ACHN (cell line): ENCODE measurements around the gene BCL2L12.

Experiments
- DNase-seq: peaks from one replicate; pipeline ENCODE4 v3.0.0-alpha.2; 2015
- in situ Hi-C: cut with HindIII; loops from 2 replicates; pipeline ENCODE4 v1.10.0; 2017; ENCODE audit warnings: low sequenced_read_pairs, low pct_ligation_motif_present, low pct_unique_long_range_greater_than_20kb

The BCL2L12 gene

DNA sequence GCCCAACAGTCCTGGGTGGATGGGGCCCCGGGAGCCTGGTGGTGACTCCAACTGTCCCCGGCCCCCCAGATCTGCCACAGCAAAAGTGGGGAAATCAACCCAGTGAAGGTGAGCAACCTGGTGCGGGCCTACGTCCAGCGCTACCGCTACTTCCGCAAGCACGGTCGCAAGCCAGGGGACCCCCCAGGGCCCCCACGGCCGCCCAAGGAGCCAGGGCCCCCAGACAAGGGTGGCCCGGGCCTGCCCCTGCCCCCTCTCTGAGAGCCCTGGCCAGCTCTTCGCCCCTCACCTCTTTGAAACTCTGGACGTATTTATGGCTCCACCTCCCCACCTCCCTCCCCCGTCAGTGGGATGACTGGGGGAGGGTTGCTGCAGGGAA lies 7.6 kb upstream of the BCL2L12 start:
- no peak for DNase-seq
- in situ Hi-C loops = no loop called here

DNA sequence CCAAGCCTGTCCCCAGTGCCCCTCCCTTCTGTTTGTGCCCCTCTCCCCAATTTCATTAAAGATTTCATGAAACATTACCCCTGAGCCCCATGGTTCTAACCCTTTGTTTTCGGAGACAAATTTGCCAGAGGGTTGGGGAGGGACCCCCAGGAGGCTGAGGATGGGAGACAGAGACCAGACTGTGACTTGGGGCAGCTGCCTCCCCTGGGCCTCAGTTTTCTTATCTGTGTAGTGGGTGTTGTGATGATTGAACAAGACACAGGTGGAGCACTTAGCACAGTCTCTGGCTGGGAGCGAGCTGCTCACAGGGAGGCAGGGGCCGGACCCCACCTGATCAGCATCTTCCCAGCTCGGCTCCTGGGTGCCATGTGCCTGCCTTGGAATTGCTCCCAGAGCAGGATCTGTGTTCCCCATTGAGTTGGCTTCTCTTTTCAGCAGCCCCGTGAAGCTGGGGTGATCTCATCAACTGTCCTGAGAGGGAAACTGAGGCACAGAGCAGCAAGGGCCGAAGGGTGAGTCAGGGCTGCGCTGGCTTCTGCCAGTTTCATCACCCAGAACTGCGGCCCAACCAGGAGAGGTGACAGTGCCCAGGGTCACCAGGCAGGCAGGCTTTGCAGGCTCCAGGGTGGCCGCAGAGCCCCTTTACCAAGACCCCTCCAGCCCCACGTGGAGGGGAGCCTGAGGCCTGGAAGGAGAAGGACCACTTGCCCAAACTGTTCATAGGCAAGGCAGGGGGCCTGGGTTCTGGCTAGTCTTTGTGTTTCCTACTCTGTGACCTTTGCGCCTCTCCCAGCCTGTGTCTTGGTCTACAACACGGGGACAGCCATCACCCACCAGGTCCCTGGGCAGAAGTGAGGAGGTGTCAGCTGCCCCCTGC lies 6.9 kb upstream of the BCL2L12 start:
- in situ Hi-C loops = no loop called here
- DNase-seq = no peak

DNA sequence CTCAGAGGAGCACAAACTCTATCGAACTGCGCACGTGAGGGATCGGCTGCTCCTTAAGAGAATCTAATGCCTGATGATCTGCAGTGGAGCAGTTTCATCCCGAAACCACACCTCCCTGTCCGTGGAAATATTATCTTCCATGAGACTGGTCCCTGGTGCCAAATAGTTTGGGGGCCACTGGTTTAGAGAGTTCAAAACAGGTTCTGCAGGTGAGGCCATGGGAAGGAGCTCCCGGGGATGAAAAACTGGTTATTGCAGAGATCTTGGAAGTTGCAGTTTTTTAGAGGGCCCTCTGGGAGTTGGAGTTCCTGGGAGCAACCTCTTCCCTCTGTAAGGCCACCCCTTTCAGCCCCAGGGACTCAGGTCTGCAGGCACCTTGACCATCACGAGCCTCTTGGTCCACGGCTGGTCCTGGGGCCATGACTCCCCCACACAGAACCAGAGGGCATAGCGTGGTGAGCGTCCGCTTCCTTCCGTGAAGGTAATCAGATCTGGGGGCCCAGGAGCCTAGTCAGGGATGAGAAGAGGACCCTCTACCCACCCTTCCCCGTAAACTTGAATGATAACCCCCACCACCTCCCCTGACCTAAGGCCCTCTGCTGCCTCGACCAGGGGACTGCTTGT lies 5.3 kb upstream of the BCL2L12 start:
- in situ Hi-C loops = no loop called here
- no peak for DNase-seq

- DNase-seq = no peak
- in situ Hi-C loops = no loop called here
These were observed 3.7 kb upstream of the BCL2L12 start for GRCh38 chr19:49662011-49662410.

- DNase-seq = no peak
- in situ Hi-C loops = no loop called here
These were observed 2.5 kb upstream of the BCL2L12 start for GRCh38 chr19:49663224-49663623.

GRCh38 chr19:49664171-49665035 lies 1.3 kb upstream of the BCL2L12 start:
- peak; percentile 77 for DNase-seq
- in situ Hi-C loops = no loop called here

GRCh38 chr19:49665036-49665350 lies 740 bp upstream of the BCL2L12 start:
- in situ Hi-C loops = no loop called here
- DNase-seq = no peak

DNA sequence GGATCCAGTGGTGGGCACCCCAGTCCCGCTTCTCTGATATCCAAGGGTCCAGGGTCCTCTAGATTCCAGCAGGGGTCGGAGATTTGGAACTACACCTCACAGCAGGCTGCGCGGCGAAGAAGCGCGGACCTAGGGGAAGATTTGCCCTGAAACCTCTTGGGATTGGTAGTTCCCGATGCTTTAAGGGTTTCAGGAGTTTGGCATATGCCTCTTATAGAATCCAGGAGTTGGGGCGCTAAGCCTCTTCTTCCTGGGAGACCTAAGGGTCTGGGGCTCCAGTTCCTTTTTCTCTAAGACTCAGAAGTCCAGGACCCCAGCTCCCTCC lies 349 bp downstream of the BCL2L12 start:
- DNase-seq = no peak
- in situ Hi-C loops = no loop called here

- in situ Hi-C loops = no loop called here
- DNase-seq = no peak
These were observed 1.7 kb downstream of the BCL2L12 start for GRCh38 chr19:49667473-49667872.

- no peak for DNase-seq
- in situ Hi-C loops = no loop called here
These were observed 3.8 kb downstream of the BCL2L12 start for GRCh38 chr19:49669516-49669915.

DNA sequence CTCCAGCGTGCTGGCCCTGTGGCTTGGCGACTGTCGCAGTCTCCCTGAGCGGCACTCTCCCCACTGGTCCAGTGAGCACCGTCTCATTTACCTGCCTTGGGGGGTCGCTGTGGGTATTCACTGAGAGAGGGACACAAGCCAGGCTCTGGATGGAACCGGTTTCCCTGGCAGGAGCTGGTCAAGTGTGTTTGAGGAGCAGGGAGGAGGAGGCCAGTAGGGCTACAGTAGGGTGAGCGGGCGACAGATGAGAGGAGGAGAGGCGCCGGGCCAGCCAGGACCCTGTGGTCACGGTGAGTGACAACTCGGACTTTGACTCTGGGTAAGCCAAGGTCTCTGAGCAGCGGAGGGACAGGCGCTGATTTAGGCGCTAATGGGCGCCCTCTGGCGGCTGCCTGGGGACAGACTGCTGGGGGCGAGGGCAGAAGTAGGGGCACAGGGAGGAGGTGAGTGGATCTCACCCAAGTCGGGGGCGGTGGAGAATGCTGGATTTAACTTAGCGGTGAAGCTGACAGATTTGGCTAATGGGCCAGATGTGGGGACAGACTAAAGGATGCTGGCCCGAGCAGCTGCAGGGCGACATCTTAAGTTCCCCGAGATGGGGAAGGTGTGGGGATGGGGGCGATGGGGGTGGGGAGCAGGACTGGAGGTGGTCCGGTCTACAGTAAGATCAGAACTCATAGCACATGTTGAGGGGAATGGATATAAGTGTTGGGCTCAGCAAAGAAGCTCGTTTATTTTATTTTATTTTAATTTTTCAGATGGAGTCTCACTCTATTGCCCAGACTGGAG lies 6.6 kb downstream of the BCL2L12 start:
- peak; percentile 64 for DNase-seq
- in situ Hi-C loops = no loop called here

- peak; percentile 91 for DNase-seq
- in situ Hi-C loops = no loop called here
These were observed 10.5 kb downstream of the BCL2L12 start for GRCh38 chr19:49676136-49676783.

GRCh38 chr19:49676784-49677230 lies 11.1 kb downstream of the BCL2L12 start:
- in situ Hi-C loops = no loop called here
- peak; percentile 98 for DNase-seq

GRCh38 chr19:49677231-49677900 lies 11.6 kb downstream of the BCL2L12 start, which contains the start of gene PRMT1:
PRMT1 (plus strand) TSS chr19:49677271; CDS start chr19:49677281, 10 bp downstream.
- in situ Hi-C loops = no loop called here

GRCh38 chr19:49677901-49678674 lies 12.4 kb downstream of the BCL2L12 start:
- in situ Hi-C loops = no loop called here
- peak; percentile 73 for DNase-seq

More at GRCh38 chr19:49677231-49677900, 11.6 kb downstream of the BCL2L12 start, which contains the start of gene PRMT1:
- DNase-seq = peak; percentile 44

DNA sequence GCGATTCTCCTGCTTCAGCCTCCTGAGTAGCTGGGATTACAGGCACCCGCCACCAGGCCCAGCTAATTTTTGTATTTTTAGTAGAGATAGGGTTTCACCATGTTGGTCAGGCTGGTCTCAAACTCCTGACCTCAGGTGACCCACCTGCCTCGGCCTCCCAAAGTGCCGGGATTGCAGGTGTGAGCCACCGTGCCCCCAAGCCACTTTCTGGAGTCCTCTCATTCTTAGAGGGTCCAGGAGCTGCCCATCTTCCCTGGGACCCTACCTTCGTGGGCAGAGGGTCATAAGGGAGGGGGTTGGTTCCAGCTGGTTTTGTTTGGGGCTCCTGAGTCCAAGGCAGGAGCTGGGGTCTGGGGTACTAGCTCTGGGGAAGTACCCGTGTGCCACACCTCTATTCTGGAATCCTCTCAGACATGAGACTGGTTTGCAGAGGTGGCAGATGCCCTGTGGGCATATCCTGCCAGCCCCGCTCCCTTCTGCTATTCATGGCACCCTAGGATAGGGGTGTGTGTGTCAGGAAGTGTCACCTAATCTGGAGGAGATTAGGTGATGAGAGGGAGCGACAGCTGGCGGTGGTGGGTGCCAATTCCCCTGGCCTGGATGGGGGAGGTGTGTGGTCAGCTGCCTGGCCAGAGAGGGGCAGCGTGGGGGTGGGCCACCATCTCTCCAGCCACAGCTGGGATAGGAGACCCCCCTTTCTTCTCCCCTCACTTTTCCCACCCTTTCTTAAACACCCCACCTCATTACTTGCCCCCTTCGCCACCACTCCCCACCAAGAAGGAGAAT lies 13.4 kb downstream of the BCL2L12 start:
- in situ Hi-C loops = no loop called here
- no peak for DNase-seq
